HCT116 (cell line): ENCODE results near the gene PLEKHJ1. TPM values are rescaled to one million over a fixed set of nuclear protein-coding genes. Genes with fewer than 3 reads are reported as not detected.

Experiments used
- ATAC-seq: fragments of 200-7000 bp; cut with Tn5 transposase; 2 replicates; pipeline ENCODE4 v1.9.1; 2020; ENCODE audit warnings: mild to moderate bottlenecking, moderate library complexity
- BruUV-seq: library from RNA; stranded (reverse); fragments of 400-500 nt; replicated peaks from 2 replicates; lab custom pipeline; 2021; lab: Mats Ljungman, UMichigan
- CTCF ChIA-PET: fragments of 300-600 bp; sonication (Branson Sonifier 250); formaldehyde crosslinking; loops from one replicate; lab custom pipeline; 2021; ENCODE audit warnings: antibody characterized with exemption; lab: Charles Lee
- POLR2A ChIA-PET: fragments of 300-600, 350-600 bp; sonication (Branson Sonifier 250); formaldehyde crosslinking; loops from one replicate; lab custom pipeline; 2021; ENCODE audit warnings: antibody characterized with exemption; lab: Charles Lee
- RAD21 ChIA-PET, 2 experiments: fragments of 300-600 bp; sonication (Branson Sonifier 250); formaldehyde crosslinking; loops; one replicate each; lab custom pipeline; 2023; ENCODE audit warnings: low total read pairs in 2 of 2; ENCODE audit not compliant: uncharacterized antibody in 2 of 2, unreplicated experiment in 2 of 2, low non-redundant PET in 1 of 2; lab: Charles Lee
- DNase-seq: peaks from one replicate; pipeline ENCODE4 v3.0.0-alpha.2; 2010; ENCODE audit warnings: low read depth, low spot score
- H2AFZ ChIP-seq: fragments of 200-600 bp; shearing (Covaris generic), sonication (generic); 2 replicates; pipeline ENCODE4 v1.6.1; 2017; ENCODE audit warnings: low read depth, mixed run types, mixed read lengths, antibody characterized with exemption, low read length; ENCODE audit not compliant: poor library complexity, severe bottlenecking
- H3K27ac ChIP-seq: 2 replicates; pipeline ENCODE4 v1.5.1; 2012; ENCODE audit warnings: low read depth, low read length
- H3K27me3 ChIP-seq: fragments of 200-600 bp; sonication (generic); 2 replicates; pipeline ENCODE4 v1.6.1; 2016; ENCODE audit warnings: mixed run types, low read length, mixed read lengths; ENCODE audit not compliant: insufficient read depth
- H3K36me3 ChIP-seq, 2 experiments: fragments of 200-500 bp in 1 of 2; fragments of 200-600 bp in 1 of 2; sonication (Bioruptor generic) in 1 of 2; sonication (generic) in 1 of 2; 2 replicates each; pipeline versions ENCODE4 v1.5.1 to v1.6.1; 2014 to 2016; ENCODE audit warnings: low read length in 2 of 2, inconsistent platforms in 1 of 2, mixed read lengths in 1 of 2, mixed run types in 1 of 2; ENCODE audit not compliant: insufficient read depth in 2 of 2, control insufficient read depth in 1 of 2
- H3K4me1 ChIP-seq, 2 experiments: fragments of 200-600 bp in 1 of 2; sonication (generic) in 1 of 2; 2 replicates each; pipeline versions ENCODE4 v1.5.1 to v1.6.1; 2012 to 2017; ENCODE audit warnings: low read length in 2 of 2, inconsistent platforms in 1 of 2, mild to moderate bottlenecking in 1 of 2, mixed read lengths in 1 of 2, mixed run types in 1 of 2, moderate library complexity in 1 of 2; ENCODE audit not compliant: insufficient read depth in 2 of 2, control insufficient read depth in 1 of 2
- H3K4me2 ChIP-seq: fragments of 200-600 bp; sonication (generic); 2 replicates; pipeline ENCODE4 v1.6.1; 2017; ENCODE audit warnings: mixed run types, low read length, mixed read lengths
- H3K4me3 ChIP-seq, 2 experiments: fragments of 200-600 bp in 1 of 2; sonication (generic) in 1 of 2; replicated peaks in 1 of 2; 2 replicates each; pipeline ENCODE4 v1.5.1; 2011 to 2016; ENCODE audit warnings: low read length in 2 of 2, control low read depth in 1 of 2, low read depth in 1 of 2, mild to moderate bottlenecking in 1 of 2, mixed read lengths in 1 of 2, mixed run types in 1 of 2
- H3K79me2 ChIP-seq: fragments of 200-600 bp; sonication (generic); 2 replicates; pipeline ENCODE4 v1.6.1; 2017; ENCODE audit warnings: mild to moderate bottlenecking, mixed run types, low read length, moderate library complexity, mixed read lengths; ENCODE audit not compliant: insufficient read depth
- H3K9ac ChIP-seq: fragments of 200-600 bp; sonication (generic); 2 replicates; pipeline ENCODE4 v1.6.1; 2016; ENCODE audit warnings: low read length, mixed read lengths
- H3K9me2 ChIP-seq: fragments of 200-600 bp; sonication (generic), shearing (Covaris generic); 2 replicates; pipeline ENCODE4 v1.6.1; 2017; ENCODE audit warnings: mixed run types, mild to moderate bottlenecking, moderate library complexity; ENCODE audit not compliant: insufficient read depth
- H3K9me3 ChIP-seq, 2 experiments: fragments of 200-500 bp in 1 of 2; fragments of 200-600 bp in 1 of 2; sonication (Bioruptor generic) in 1 of 2; sonication (generic) in 1 of 2; 2 replicates each; pipeline ENCODE4 v1.6.1; 2014 to 2017; ENCODE audit warnings: low read length in 2 of 2, mixed read lengths in 2 of 2, inconsistent platforms in 1 of 2, low read depth in 1 of 2, mild to moderate bottlenecking in 1 of 2, mixed run types in 1 of 2, moderate library complexity in 1 of 2; ENCODE audit not compliant: control insufficient read depth in 1 of 2, insufficient read depth in 1 of 2
- H4K20me1 ChIP-seq: fragments of 200-600 bp; sonication (generic), shearing (Covaris generic); 2 replicates; pipeline ENCODE4 v1.6.1; 2017; ENCODE audit warnings: mixed run types, mild to moderate bottlenecking, moderate library complexity; ENCODE audit not compliant: insufficient read depth
- CBX3 ChIP-seq: IDR thresholded peaks from 2 replicates; pipeline ENCODE4 v1.6.1; 2012; ENCODE audit warnings: low read depth
- CEBPB ChIP-seq: IDR thresholded peaks from 2 replicates; pipeline ENCODE4 v1.6.1; 2012; ENCODE audit warnings: low read depth
- CTCF ChIP-seq, 3 experiments: fragments of 200-600 bp in 1 of 3; sonication (generic) in 1 of 3; IDR thresholded peaks in 2 of 3; conservative IDR thresholded peaks in 1 of 3; 2 replicates each; pipeline ENCODE4 v1.5.1; 2012 to 2017; ENCODE audit warnings: low read depth in 2 of 3, low read length in 2 of 3, antibody characterized with exemption in 1 of 3, borderline replicate concordance in 1 of 3, control low read depth in 1 of 3, mild to moderate bottlenecking in 1 of 3, mixed read lengths in 1 of 3, mixed run types in 1 of 3, moderate library complexity in 1 of 3; ENCODE audit not compliant: insufficient read depth in 1 of 3
- EGR1 ChIP-seq: IDR thresholded peaks from 2 replicates; pipeline ENCODE4 v1.6.1; 2012; ENCODE audit warnings: low read depth
- ELF1 ChIP-seq: IDR thresholded peaks from 2 replicates; pipeline ENCODE4 v1.6.1; 2012; ENCODE audit warnings: low read depth, borderline replicate concordance
- EZH2 ChIP-seq: fragments of 200-600 bp; sonication (generic); IDR thresholded peaks from 2 replicates; pipeline ENCODE4 v1.6.1; 2017; ENCODE audit warnings: antibody characterized with exemption, mixed run types
- FOSL1 ChIP-seq: IDR thresholded peaks from 2 replicates; pipeline ENCODE4 v1.6.1; 2012; ENCODE audit warnings: low read depth
- JUND ChIP-seq: IDR thresholded peaks from 2 replicates; pipeline ENCODE4 v1.6.1; 2012
- MAX ChIP-seq: IDR thresholded peaks from 2 replicates; pipeline ENCODE4 v1.6.1; 2012
- POLR2A ChIP-seq: IDR thresholded peaks from 2 replicates; pipeline ENCODE4 v1.7.0; 2011; ENCODE audit warnings: borderline replicate concordance; ENCODE audit not compliant: insufficient read depth, insufficient read length; ENCODE audit errors: extremely low read depth
- POLR2AphosphoS5 ChIP-seq: IDR thresholded peaks from 2 replicates; pipeline ENCODE4 v1.6.1; 2011; ENCODE audit warnings: mild to moderate bottlenecking, low read depth, low read length, moderate library complexity
- RAD21 ChIP-seq: IDR thresholded peaks from 2 replicates; pipeline ENCODE4 v1.6.1; 2012; ENCODE audit warnings: low read depth, mild to moderate bottlenecking
- SP1 ChIP-seq: IDR thresholded peaks from 2 replicates; pipeline ENCODE4 v1.6.1; 2012; ENCODE audit warnings: low read depth
- SRF ChIP-seq: IDR thresholded peaks from 2 replicates; pipeline ENCODE4 v1.6.1; 2012; ENCODE audit warnings: low read depth
- TCF7L2 ChIP-seq: IDR thresholded peaks from 2 replicates; pipeline ENCODE4 v1.7.0; 2011; ENCODE audit warnings: borderline replicate concordance, inconsistent platforms; ENCODE audit not compliant: insufficient read depth, insufficient read length; ENCODE audit errors: extremely low read depth
- YY1 ChIP-seq: IDR thresholded peaks from 2 replicates; pipeline ENCODE4 v1.6.1; 2011; ENCODE audit warnings: low read length, low read depth, moderate library complexity, mild to moderate bottlenecking; ENCODE audit not compliant: insufficient replicate concordance; ENCODE audit errors: extremely low read depth
- ZBTB33 ChIP-seq: IDR thresholded peaks from 2 replicates; pipeline ENCODE4 v1.6.1; 2011; ENCODE audit warnings: mild to moderate bottlenecking, low read length, moderate library complexity; ENCODE audit not compliant: insufficient replicate concordance; ENCODE audit errors: extremely low read depth
- ZNF274 ChIP-seq: fragments of 200-500 bp; sonication (Bioruptor generic); IDR thresholded peaks from 2 replicates; pipeline ENCODE4 v1.6.1; 2014; ENCODE audit warnings: mild to moderate bottlenecking, low read depth, low read length, inconsistent platforms
- intact Hi-C: fragments of 100-400 bp; cut with micrococcal nuclease; formaldehyde crosslinking; loops from 2 replicates; pipeline ENCODE4 v1.10.0; 2022
- total RNA-seq: library from RNA; stranded (reverse); gene quantifications from one replicate; pipeline ENCODE4 v1.2.1, GENCODE V29; 2021; ENCODE audit not compliant: unreplicated experiment

Gene PLEKHJ1
- total RNA-seq, 1 experiment from 2014 or later: 88.2 TPM

GRCh38 chr19:2239173-2239572 is 3.0 kb upstream of the PLEKHJ1 start:
- ChIA-PET CTCF (interaction anchor here (1.9 kb wide), 1 partner anchor 22 kb away, joined by 7 read pairs; no protein-coding TSS in a partner anchor), POLR2A (interaction anchor here (0.8 kb wide), 1 partner anchor 31 kb away, joined by 3 read pairs; no protein-coding TSS in a partner anchor), RAD21 (interaction anchor here in 1 of 2 experiments (0.7 kb wide), 1 partner anchor 34 kb away, joined by 4 read pairs; no protein-coding TSS in a partner anchor)
- H3K4me3 ChIP-seq: no peak overlapping the region
- H3K27ac ChIP-seq: 0 out of 2 replicates have a peak overlapping the region, but pooled peaks have one; percentile 10
- no peaks in the 10 kb centered on the region for H3K27me3 ChIP-seq
- intact Hi-C loops: loop anchor here (5.0 kb wide), 1 partner anchor 77 kb away; the partner anchor contains the start of gene DOT1L
- no peaks in the 10 kb centered on the region for H3K9me3 ChIP-seq
- H2AFZ ChIP-seq: no peak overlapping the region
- peaks cover 19 to 61% of the 10 kb centered on the region in 2 experiments for H3K36me3 ChIP-seq
- H3K9ac ChIP-seq: peak overlapping the region; percentile 99
- H3K4me1 ChIP-seq: peaks cover 17 to 46% of the 10 kb centered on the region in 2 experiments; a peak in 3 of 4 replicates
- no TSS peak for BruUV-seq
- DNase-seq (no peak), ATAC-seq (no peak)
- H3K4me2 ChIP-seq: peak overlapping the region; percentile 80; the same call in 1 of the 2 replicates
- H3K79me2 ChIP-seq: peaks cover 95% of the 10 kb centered on the region
- H3K9me2 ChIP-seq: no peaks in the 10 kb centered on the region
- TF ChIP-seq POLR2A (no peak), CBX3 (no peak), CTCF (IDR thresholded peaks at IDR 0.05 in 2 of 3, conservative IDR thresholded peaks at IDR 0.05 in 1 of 3; ENCODE audit: borderline replicate concordance in 1 of 3, insufficient read depth in 1 of 3, low read depth in 2 of 3, low read length in 2 of 3) (no peak), ELF1 (no peak), SRF (no peak), ZNF274 (no peak), SP1 (no peak), EZH2 (no peak), JUND (no peak), MAX (no peak), POLR2AphosphoS5 (no peak), EGR1 (no peak), FOSL1 (no peak), ZBTB33 (no peak), YY1 (no peak), TCF7L2 (no peak), RAD21 (no peak), CEBPB (no peak)
- TF ChIP-seq, all 23 proteins: peak for 0
- H4K20me1 ChIP-seq: peaks cover 39% of the 10 kb centered on the region; the same call in 1 of the 2 replicates
